Stimulated activated CD8-positive, alpha-beta memory T cell treated with anti-CD3 and anti-CD28 coated beads, Interleukin-15, amount 100 ng/mL, for 1 hour (primary cell): ENCODE measurements around the gene VPS36.
"Not testable (repeated sequence)": the region's sequence is repeated elsewhere in the genome, so short reads cannot be mapped to it uniquely, and the experiment has no call there.

Experiments used
- DNase-seq: peaks from one replicate; pipeline ENCODE4 v3.0.0-alpha.2; 2020; ENCODE audit warnings: low read depth

The VPS36 gene

GRCh38 chr13:52432456-52432855 lies 18.0 kb downstream of the VPS36 start:
- no peak for DNase-seq

- DNase-seq: no peak
Observed at GRCh38 chr13:52428295-52428694, 22.1 kb downstream of the VPS36 start.

- no peak for DNase-seq
Observed at GRCh38 chr13:52421216-52421615, 29.2 kb downstream of the VPS36 start.

- no peak for DNase-seq
Observed at GRCh38 chr13:52419080-52419479, 31.4 kb downstream of the VPS36 start.

- no peak for DNase-seq
Observed at GRCh38 chr13:52414963-52415362, 35.5 kb downstream of the VPS36 start.

GRCh38 chr13:52414051-52414450 lies 36.4 kb downstream of the VPS36 start:
- DNase-seq: no peak

- no peak for DNase-seq
Observed at GRCh38 chr13:52412128-52412527, 38.3 kb downstream of the VPS36 start.

- DNase-seq: no peak
Observed at GRCh38 chr13:52411629-52412028, 38.8 kb downstream of the VPS36 start.

GRCh38 chr13:52408071-52408658 lies 42.3 kb downstream of the VPS36 start:
- not testable (repeated sequence) for DNase-seq

GRCh38 chr13:52407436-52407835 lies 43.0 kb downstream of the VPS36 start:
- not testable (repeated sequence) for DNase-seq

- DNase-seq: no peak
Observed at GRCh38 chr13:52406629-52407028, 43.8 kb downstream of the VPS36 start.

GRCh38 chr13:52405767-52406494 lies 44.5 kb downstream of the VPS36 start, which contains the start of gene THSD1:
Gene THSD1 (minus strand): TSS chr13:52406172. CDS start chr13:52402600, 3,572 bp downstream.
- DNase-seq: no peak

- no peak for DNase-seq
Observed at GRCh38 chr13:52405369-52405766, 45.1 kb downstream of the VPS36 start.

- no peak for DNase-seq
Observed at GRCh38 chr13:52399708-52400107, 50.7 kb downstream of the VPS36 start.

GRCh38 chr13:52399046-52399445 lies 51.4 kb downstream of the VPS36 start:
- no peak for DNase-seq

- DNase-seq: no peak
Observed at GRCh38 chr13:52395704-52396103, 54.7 kb downstream of the VPS36 start.

- DNase-seq: no peak
Observed at GRCh38 chr13:52394586-52394985, 55.8 kb downstream of the VPS36 start.

- DNase-seq: no peak
Observed at GRCh38 chr13:52393572-52394357, 56.7 kb downstream of the VPS36 start.

GRCh38 chr13:52387721-52388120 lies 62.7 kb downstream of the VPS36 start:
- DNase-seq: no peak

- no peak for DNase-seq
Observed at GRCh38 chr13:52385870-52386269, 64.6 kb downstream of the VPS36 start.

- DNase-seq: no peak
Observed at GRCh38 chr13:52383366-52383765, 67.1 kb downstream of the VPS36 start.

- DNase-seq: no peak
Observed at GRCh38 chr13:52378312-52378711, 72.1 kb downstream of the VPS36 start.

GRCh38 chr13:52377898-52378297 lies 72.5 kb downstream of the VPS36 start:
- no peak for DNase-seq
